Airway epithelial cell (primary cell): ENCODE data around the gene KLHL42. TPM values are rescaled to one million over a fixed set of nuclear protein-coding genes. Genes with fewer than 3 reads are reported as not detected.

ENCODE experiments used
- total RNA-seq: library from RNA; depleted of rRNA; stranded (reverse); fragments of >200 nt; gene quantifications from 2 replicates; pipeline ENCODE4 v1.2.3, GENCODE V29; 2015

The KLHL42 gene, protein sequence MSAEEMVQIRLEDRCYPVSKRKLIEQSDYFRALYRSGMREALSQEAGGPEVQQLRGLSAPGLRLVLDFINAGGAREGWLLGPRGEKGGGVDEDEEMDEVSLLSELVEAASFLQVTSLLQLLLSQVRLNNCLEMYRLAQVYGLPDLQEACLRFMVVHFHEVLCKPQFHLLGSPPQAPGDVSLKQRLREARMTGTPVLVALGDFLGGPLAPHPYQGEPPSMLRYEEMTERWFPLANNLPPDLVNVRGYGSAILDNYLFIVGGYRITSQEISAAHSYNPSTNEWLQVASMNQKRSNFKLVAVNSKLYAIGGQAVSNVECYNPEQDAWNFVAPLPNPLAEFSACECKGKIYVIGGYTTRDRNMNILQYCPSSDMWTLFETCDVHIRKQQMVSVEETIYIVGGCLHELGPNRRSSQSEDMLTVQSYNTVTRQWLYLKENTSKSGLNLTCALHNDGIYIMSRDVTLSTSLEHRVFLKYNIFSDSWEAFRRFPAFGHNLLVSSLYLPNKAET
- 12.4 and 14.0 TPM in 2 replicates for total RNA-seq

DNA sequence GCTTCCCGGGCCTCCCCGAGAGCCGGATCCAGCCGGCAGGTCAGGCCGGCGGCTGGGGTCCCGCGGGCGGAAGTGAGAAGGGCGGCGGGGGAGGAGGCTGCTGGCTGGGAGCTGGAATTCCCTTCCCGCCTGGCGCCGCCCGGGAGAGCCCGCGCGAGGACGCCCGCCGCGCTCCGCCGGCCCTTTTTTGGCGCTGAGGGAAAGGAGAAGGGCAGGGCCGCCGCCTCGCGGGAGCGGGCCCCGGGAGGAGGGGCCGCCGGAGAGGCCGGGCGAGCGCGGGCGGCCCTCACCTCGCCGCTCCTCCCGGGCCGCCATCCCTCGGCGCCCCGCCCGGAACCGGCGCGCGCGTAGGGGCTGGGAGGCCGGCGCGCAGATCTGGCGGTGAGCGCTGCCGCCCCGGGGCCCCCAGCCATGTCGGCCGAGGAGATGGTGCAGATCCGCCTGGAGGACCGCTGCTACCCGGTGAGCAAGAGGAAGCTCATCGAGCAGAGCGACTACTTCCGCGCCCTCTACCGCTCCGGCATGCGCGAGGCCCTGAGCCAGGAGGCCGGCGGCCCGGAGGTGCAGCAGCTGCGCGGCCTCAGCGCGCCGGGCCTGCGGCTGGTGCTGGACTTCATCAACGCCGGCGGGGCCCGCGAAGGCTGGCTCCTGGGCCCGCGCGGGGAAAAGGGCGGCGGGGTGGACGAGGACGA, at the start of gene KLHL42, which contains the start of gene MANSC4:
Gene KLHL42, plus strand, starts transcription at position 314 of the 692 bp plus-strand sequence. Its CDS starts 98 bp downstream, at position 412.
Gene MANSC4, minus strand, starts transcription at position 317 of the 692 bp plus-strand sequence. CDS start 8,960 bp downstream, outside the sequence.

Other genes with a start within 250 kb of the KLHL42 start
- gene REP15, start 83.8 kb upstream of the KLHL42 start, total RNA-seq = 0.78 TPM in 1 of 2 replicates, not detected in the other
- gene MRPS35, start 69.4 kb upstream of the KLHL42 start, total RNA-seq = 56.3 and 61.6 TPM in 2 replicates
- not detected in 2 replicates for gene MANSC4, start within 50 bp of the KLHL42 start, total RNA-seq
- gene PTHLH, start 192.5 kb downstream of the KLHL42 start, total RNA-seq = 287 and 327 TPM in 2 replicates